Measurements from ENCODE around the gene TMEM39B.
"Not testable (repeated sequence)": the region's sequence is repeated elsewhere in the genome, so short reads cannot be mapped to it uniquely, and the experiment has no call there.

TMEM39B gene

GRCh38 chr1:32071758-32072621, 749 bp upstream of the TMEM39B start:
- DNase-seq, result peak in 1 of 2 donors; percentile 73

- peak in 1 of 2 donors; percentile 92 for DNase-seq
These were observed 825 bp downstream of the TMEM39B start for GRCh38 chr1:32073299-32074229.

GRCh38 chr1:32074841-32075240, 2.1 kb downstream of the TMEM39B start:
- no peak for DNase-seq

- no peak for DNase-seq
These were observed 4.7 kb downstream of the TMEM39B start for GRCh38 chr1:32077451-32077850.

- peak in 1 of 2 donors; percentile 50 for DNase-seq
These were observed 9.3 kb downstream of the TMEM39B start for GRCh38 chr1:32082022-32082421.

GRCh38 chr1:32086381-32086780, 13.6 kb downstream of the TMEM39B start:
- DNase-seq, result not testable (repeated sequence)

GRCh38 chr1:32091176-32091575, 18.4 kb downstream of the TMEM39B start:
- no peak for DNase-seq

GRCh38 chr1:32091591-32091990, 18.9 kb downstream of the TMEM39B start:
- DNase-seq, result no peak

- no peak for DNase-seq
These were observed 22.2 kb downstream of the TMEM39B start for GRCh38 chr1:32094746-32095521.

GRCh38 chr1:32099426-32099825, 26.7 kb downstream of the TMEM39B start:
- DNase-seq, result no peak

GRCh38 chr1:32100359-32100758, 27.6 kb downstream of the TMEM39B start:
- DNase-seq, result no peak

- DNase-seq, result no peak
These were observed 28.3 kb downstream of the TMEM39B start for GRCh38 chr1:32100807-32101708.

- DNase-seq, result no peak
These were observed 31.4 kb downstream of the TMEM39B start for GRCh38 chr1:32104127-32104526.

GRCh38 chr1:32105338-32105737, 32.6 kb downstream of the TMEM39B start:
- DNase-seq, result no peak

GRCh38 chr1:32106663-32107275, 34.0 kb downstream of the TMEM39B start:
- DNase-seq, result peak in 1 of 2 donors; percentile 29

- peak; percentile 66 to 94 for DNase-seq
These were observed 35.3 kb downstream of the TMEM39B start, which contains the start of gene KPNA6 for GRCh38 chr1:32107742-32108661. TSS of gene KPNA6 (plus strand) at chr1:32108056. CDS start at chr1:32108131, 75 bp downstream.

- no peak for DNase-seq
These were observed 38.4 kb downstream of the TMEM39B start for GRCh38 chr1:32111040-32111623.

GRCh38 chr1:32111789-32112188, 39.0 kb downstream of the TMEM39B start:
- no peak for DNase-seq

- DNase-seq, result no peak
These were observed 40.2 kb downstream of the TMEM39B start for GRCh38 chr1:32112806-32113375.
